IMR-90 (cell line): Measurements from ENCODE around the gene ELK3. TPM values are rescaled to one million over a fixed set of nuclear protein-coding genes. Genes with fewer than 3 reads are reported as not detected.

Source experiments
- ATAC-seq: fragments of 200-7000 bp; cut with Tn5 transposase; 2 replicates; pipeline ENCODE4 v1.9.1; 2020; ENCODE audit warnings: low read depth, mild to moderate bottlenecking, moderate library complexity
- BruUV-seq: library from RNA; stranded (reverse); fragments of 400-500 nt; replicated peaks from 2 replicates; lab custom pipeline; 2021; lab: Mats Ljungman, UMichigan
- CTCF ChIA-PET: fragments of 300-600 bp; formaldehyde crosslinking; extraction: SDS; loops from one replicate; lab custom pipeline; 2021; ENCODE audit warnings: antibody characterized with exemption; lab: Yijun Ruan, JAX
- POLR2A ChIA-PET: fragments of 300-600 bp; sonication (Branson Sonifier 250); formaldehyde crosslinking; loops from one replicate; lab custom pipeline; 2022; ENCODE audit warnings: antibody characterized with exemption; ENCODE audit not compliant: unreplicated experiment; lab: Charles Lee
- DNase-seq: peaks from one replicate; pipeline ENCODE4 v3.0.0; 2013
- H2AFZ ChIP-seq: replicated peaks from 2 replicates; pipeline ENCODE3; 2013; ENCODE audit warnings: low read length, mild to moderate bottlenecking; ENCODE audit not compliant: poor library complexity
- H2AK5ac ChIP-seq: 2 replicates; pipeline ENCODE4 v1.6.1; 2013; ENCODE audit warnings: low read depth, low read length, inconsistent platforms
- H2AK9ac ChIP-seq: replicated peaks from 2 replicates; pipeline ENCODE3; 2013; ENCODE audit warnings: mild to moderate bottlenecking, low read depth, low read length, moderate library complexity; ENCODE audit not compliant: poor library complexity
- H2BK120ac ChIP-seq: 2 replicates; pipeline ENCODE4 v1.6.1; 2013; ENCODE audit warnings: low read depth, low read length, inconsistent platforms
- H2BK15ac ChIP-seq: 3 replicates; pipeline ENCODE4 v1.6.1; 2013; ENCODE audit warnings: low read depth, low read length, inconsistent platforms
- H2BK20ac ChIP-seq: 2 replicates; pipeline ENCODE4 v1.6.1; 2013; ENCODE audit warnings: low read depth, mild to moderate bottlenecking, inconsistent platforms, low read length, moderate library complexity
- H2BK5ac ChIP-seq: 2 replicates; pipeline ENCODE4 v1.6.1; 2013; ENCODE audit warnings: mild to moderate bottlenecking, low read depth, low read length, inconsistent platforms; ENCODE audit not compliant: poor library complexity, severe bottlenecking
- H3K14ac ChIP-seq: replicated peaks from 2 replicates; pipeline ENCODE4 v1.6.1; 2013; ENCODE audit warnings: low read depth, low read length, inconsistent platforms
- H3K18ac ChIP-seq: 2 replicates; pipeline ENCODE4 v1.6.1; 2013; ENCODE audit warnings: low read depth, low read length, control low read depth
- H3K23ac ChIP-seq: 2 replicates; pipeline ENCODE4 v1.6.1; 2013; ENCODE audit warnings: low read depth, low read length, inconsistent platforms
- H3K27ac ChIP-seq: 2 replicates; pipeline ENCODE4 v1.5.1; 2013; ENCODE audit warnings: mild to moderate bottlenecking, control low read depth, low read length; ENCODE audit not compliant: insufficient read depth
- H3K27me3 ChIP-seq: 2 replicates; pipeline ENCODE4 v1.6.1; 2013; ENCODE audit warnings: low read length; ENCODE audit not compliant: control insufficient read depth, insufficient read depth
- H3K36me3 ChIP-seq: 2 replicates; pipeline ENCODE4 v1.6.1; 2013; ENCODE audit warnings: low read length, mixed read lengths; ENCODE audit not compliant: control insufficient read depth, insufficient read depth
- H3K4ac ChIP-seq: 2 replicates; pipeline ENCODE4 v1.6.1; 2013; ENCODE audit warnings: low read depth, low read length, inconsistent platforms
- H3K4me1 ChIP-seq: 2 replicates; pipeline ENCODE4 v1.6.1; 2013; ENCODE audit warnings: low read length, mixed read lengths; ENCODE audit not compliant: control insufficient read depth, insufficient read depth
- H3K4me2 ChIP-seq: 2 replicates; pipeline ENCODE4 v1.6.1; 2013; ENCODE audit warnings: low read depth, mild to moderate bottlenecking, control low read depth, low read length, moderate library complexity
- H3K4me3 ChIP-seq: 2 replicates; pipeline ENCODE4 v1.5.1; 2013; ENCODE audit warnings: low read depth, mild to moderate bottlenecking, control low read depth, low read length, moderate library complexity; ENCODE audit not compliant: insufficient read depth
- H3K56ac ChIP-seq: 2 replicates; pipeline ENCODE4 v1.6.1; 2013; ENCODE audit warnings: low read length, inconsistent platforms; ENCODE audit not compliant: insufficient read depth; ENCODE audit errors: extremely low read depth
- H3K79me1 ChIP-seq, 2 experiments: 2 replicates each; pipeline ENCODE4 v1.6.1; 2013; ENCODE audit warnings: low read length in 2 of 2, inconsistent platforms in 1 of 2, low read depth in 1 of 2
- H3K9ac ChIP-seq: 2 replicates; pipeline ENCODE4 v1.6.1; 2013; ENCODE audit warnings: low read depth, low read length, control low read depth
- H3K9me1 ChIP-seq: 2 replicates; pipeline ENCODE4 v1.6.1; 2013; ENCODE audit warnings: low read length, inconsistent platforms; ENCODE audit not compliant: insufficient read depth
- H3K9me3 ChIP-seq: 2 replicates; pipeline ENCODE4 v1.6.1; 2013; ENCODE audit warnings: low read length; ENCODE audit not compliant: control insufficient read depth, insufficient read depth
- H4K20me1 ChIP-seq: 2 replicates; pipeline ENCODE4 v1.6.1; 2013; ENCODE audit warnings: low read length, inconsistent platforms; ENCODE audit not compliant: insufficient read depth
- H4K5ac ChIP-seq: 2 replicates; pipeline ENCODE4 v1.6.1; 2013; ENCODE audit warnings: mild to moderate bottlenecking, low read depth, low read length, control low read depth
- H4K8ac ChIP-seq, 2 experiments: 2 replicates each; pipeline ENCODE4 v1.6.1; 2013; ENCODE audit warnings: low read depth in 2 of 2, low read length in 2 of 2, control low read depth in 1 of 2, inconsistent platforms in 1 of 2
- H4K91ac ChIP-seq: 2 replicates; pipeline ENCODE4 v1.6.1; 2013; ENCODE audit warnings: low read depth, low read length, inconsistent platforms; ENCODE audit not compliant: insufficient read depth
- CEBPB ChIP-seq: IDR thresholded peaks from 2 replicates; pipeline ENCODE4 v1.6.1; 2012; ENCODE audit warnings: low read depth, low read length, improper control_type of control experiment
- SMC3 ChIP-seq: fragments of 150-350 bp; IDR thresholded peaks from 2 replicates; pipeline ENCODE4 v1.6.1; 2016; ENCODE audit warnings: low read depth, mild to moderate bottlenecking, antibody characterized with exemption, low read length, moderate library complexity
- WGBS, 2 experiments: methylation state at CpG; one replicate each; pipeline versions ENCODE4 v1.1.5 to v1.1.7; 2013; ENCODE audit warnings: missing lambda C conversion rate in 2 of 2; ENCODE audit not compliant: insufficient read length in 1 of 2; ENCODE audit errors: extremely low coverage in 2 of 2; 5-methylcytosine and 5-hydroxymethylcytosine counted together
- dilution Hi-C: fragments of 300-500 bp; cut with HindIII; formaldehyde crosslinking; loops from one replicate; pipeline ENCODE4 v1.14.3; 2018; ENCODE audit warnings: low sequenced_read_pairs; ENCODE audit not compliant: unreplicated experiment
- in situ Hi-C: fragments of 300-500 bp; cut with MboI; formaldehyde crosslinking; loops from 3 replicates; pipeline ENCODE4 v1.14.3; 2019; ENCODE audit warnings: low sequenced_read_pairs, inconsistent platforms, mixed read lengths
- intact Hi-C: fragments of 100-400 bp; cut with micrococcal nuclease; formaldehyde crosslinking; loops from 2 replicates; pipeline ENCODE4 v1.10.0; 2022
- polyA plus RNA-seq, 3 experiments: library from polyadenylated mRNA; depleted of rRNA; stranded (reverse); fragments of >200 nt; gene quantifications; 2 replicates each; pipeline ENCODE4 v1.2.3, GENCODE V29; 2012; ENCODE audit warnings: low replicate concordance in 1 of 3
- total RNA-seq: library from RNA; depleted of rRNA; stranded (reverse); fragments of >200 nt; gene quantifications from 2 replicates; pipeline ENCODE4 v1.2.3, GENCODE V29; 2012

ELK3 gene
- total and polyA plus RNA-seq, 2 of the 4 experiments (the other 2 are of a cell fraction), result 14.5 to 27.5 TPM

DNA sequence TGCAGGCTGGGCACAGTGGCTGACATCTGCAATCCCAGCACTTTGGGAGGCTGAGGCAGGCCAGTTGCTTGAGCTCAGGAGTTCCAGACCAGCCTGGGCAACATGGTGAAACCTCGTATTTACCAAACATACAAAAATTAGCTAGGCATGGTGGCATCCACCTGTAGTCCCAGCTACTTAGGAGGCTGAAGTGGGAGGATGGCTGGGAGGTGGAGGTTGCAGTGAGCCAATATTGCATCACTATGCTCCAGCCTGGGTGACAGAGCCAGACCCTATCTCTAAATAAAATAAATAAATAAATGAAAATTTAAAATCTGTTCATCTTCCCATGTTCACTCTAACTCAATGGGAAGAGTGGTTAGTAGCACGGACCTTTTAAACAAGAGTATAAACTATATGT lies 71.2 kb downstream of the ELK3 start:
- H3K27me3 ChIP-seq, result no peaks in the 10 kb centered on the region
- no peak overlapping the region for H3K14ac ChIP-seq
- H2AK5ac ChIP-seq, result no peak overlapping the region
- no peak overlapping the region for H2AK9ac ChIP-seq
- TF ChIP-seq SMC3, result no peak
- peak; percentile 34; the same call in 1 of the 2 replicates for TF ChIP-seq CEBPB
- CTCF ChIA-PET, result no interaction called here
- no peak overlapping the region for H2BK15ac ChIP-seq
- no peak overlapping the region for H3K9ac ChIP-seq
- H4K20me1 ChIP-seq, result peaks cover 25% of the 10 kb centered on the region; the same call in 1 of the 2 replicates
- no peak overlapping the region for H3K56ac ChIP-seq
- H3K4me3 ChIP-seq, result no peak overlapping the region
- dilution Hi-C loops (no loop called here), in situ Hi-C loops (no loop called here), intact Hi-C loops (no loop called here)
- H2AFZ ChIP-seq, result no peak overlapping the region
- ATAC-seq, result no peak
- H3K18ac ChIP-seq, result no peak overlapping the region
- peaks cover 14% of the 10 kb centered on the region for H3K9me1 ChIP-seq
- peaks cover 33% of the 10 kb centered on the region for H3K36me3 ChIP-seq
- no peak overlapping the region for H3K4ac ChIP-seq
- no peak overlapping the region for H2BK20ac ChIP-seq
- BruUV-seq, result no TSS peak
- no peak overlapping the region for H4K8ac ChIP-seq
- no peak overlapping the region for H3K23ac ChIP-seq
- H3K4me2 ChIP-seq, result no peak overlapping the region
- no peak for DNase-seq
- H3K9me3 ChIP-seq, result no peaks in the 10 kb centered on the region
- no peak overlapping the region for H3K27ac ChIP-seq
- no peak overlapping the region for H4K5ac ChIP-seq
- POLR2A ChIA-PET, result interaction anchor here (0.6 kb wide), 1 partner anchor 123 kb away, joined by 3 read pairs; no protein-coding TSS in a partner anchor
- no peak overlapping the region for H2BK5ac ChIP-seq
- no peak overlapping the region for H2BK120ac ChIP-seq
- peaks cover 37 to 57% of the 10 kb centered on the region in 2 experiments for H3K79me1 ChIP-seq
- WGBS, 2 experiments, result no CpG with 5 or more reads among the region's 2 CpGs
- H3K4me1 ChIP-seq, result peaks cover 4% of the 10 kb centered on the region; the same call in 1 of the 2 replicates
- no peak overlapping the region for H4K91ac ChIP-seq
